Activated B cell treated with CpG ODN at 0.5 μM for 24 hours (primary cell): ENCODE measurements around the gene DEUP1. TPM values are rescaled to one million over a fixed set of nuclear protein-coding genes. Genes with fewer than 3 reads are reported as not detected.

ENCODE experiments used
- ATAC-seq: fragments of 200-7000 bp; cut with Tn5 transposase; one replicate; pipeline ENCODE4 v1.10.0; 2021; ENCODE audit warnings: low read depth, mild to moderate bottlenecking, moderate library complexity
- CTCF ChIA-PET: fragments of 350-600 bp; sonication (Branson Sonifier 250); formaldehyde crosslinking; loops from one replicate; lab custom pipeline; 2021; ENCODE audit warnings: antibody characterized with exemption; lab: Charles Lee
- POLR2A ChIA-PET: fragments of 350-600 bp; sonication (Branson Sonifier 250); formaldehyde crosslinking; loops from one replicate; lab custom pipeline; 2021; ENCODE audit warnings: antibody characterized with exemption; lab: Charles Lee
- DNase-seq: peaks from one replicate; pipeline ENCODE4 v3.0.0; 2022
- H3K27ac Mint-ChIP-seq: one replicate; pipeline ENCODE4 v1.8.0; 2020; ENCODE audit warnings: mixed read lengths
- H3K27me3 Mint-ChIP-seq: one replicate; pipeline ENCODE4 v1.8.0; 2021; ENCODE audit warnings: mixed read lengths
- H3K36me3 Mint-ChIP-seq: one replicate; pipeline ENCODE4 v1.8.0; 2021; ENCODE audit warnings: low read depth, mixed read lengths
- H3K4me1 Mint-ChIP-seq: one replicate; pipeline ENCODE4 v1.8.0; 2021; ENCODE audit warnings: mixed read lengths
- H3K4me3 Mint-ChIP-seq: one replicate; pipeline ENCODE4 v1.8.0; 2020; ENCODE audit warnings: mild to moderate bottlenecking, mixed read lengths
- H3K9me3 Mint-ChIP-seq: one replicate; pipeline ENCODE4 v1.8.0; 2020; ENCODE audit warnings: mixed read lengths
- CTCF ChIP-seq: fragments of 200-600 bp; IDR thresholded peaks from one replicate; pipeline ENCODE4 v1.8.0; 2022; ENCODE audit warnings: antibody characterized with exemption, mild to moderate bottlenecking
- intact Hi-C: fragments of 100-400 bp; cut with micrococcal nuclease; formaldehyde crosslinking; loops from one replicate; pipeline ENCODE4 v1.15.1; 2024
- total RNA-seq: library from RNA; stranded (reverse); gene quantifications from 2 replicates; pipeline ENCODE4 v1.2.3, GENCODE V29; 2022

Gene DEUP1
- total RNA-seq, 1 donor from 2014 or later: not detected

GRCh38 chr11:93485983-93486382, 155.4 kb downstream of the DEUP1 start:
- intact Hi-C loops: no loop called here
- no peaks in the 10 kb centered on the region for H3K4me1 Mint-ChIP-seq
- no peak for TF ChIP-seq CTCF
- DNase-seq (no peak), ATAC-seq (no peak)
- no peaks in the 10 kb centered on the region for H3K27me3 Mint-ChIP-seq
- no peaks in the 10 kb centered on the region for H3K9me3 Mint-ChIP-seq
- H3K36me3 Mint-ChIP-seq: no peaks in the 10 kb centered on the region
- H3K4me3 Mint-ChIP-seq: no peak overlapping the region
- POLR2A ChIA-PET: no interaction called here
- H3K27ac Mint-ChIP-seq: no peak overlapping the region
- CTCF ChIA-PET: no interaction called here

GRCh38 chr11:93487032-93487483, 156.5 kb downstream of the DEUP1 start:
- no peak overlapping the region for H3K4me3 Mint-ChIP-seq
- H3K27me3 Mint-ChIP-seq: no peaks in the 10 kb centered on the region
- intact Hi-C loops: no loop called here
- no peaks in the 10 kb centered on the region for H3K36me3 Mint-ChIP-seq
- H3K4me1 Mint-ChIP-seq: no peaks in the 10 kb centered on the region
- ChIA-PET CTCF (no interaction called here), POLR2A (no interaction called here)
- H3K27ac Mint-ChIP-seq: no peak overlapping the region
- no peak for ATAC-seq
- no peak for TF ChIP-seq CTCF
- no peaks in the 10 kb centered on the region for H3K9me3 Mint-ChIP-seq
- DNase-seq: no peak

Other genes starting within 250 kb of the DEUP1 start
- 14.9 and 17.0 TPM in 2 replicates for gene SLC36A4, start 132.8 kb upstream of the DEUP1 start, total RNA-seq
- 3.2 and 4.6 TPM in 2 replicates for gene SMCO4, start 212.6 kb downstream of the DEUP1 start, total RNA-seq